Activated CD4-positive, alpha-beta T cell treated with anti-CD3 and anti-CD28 coated beads, Interleukin-2, Interleukin-6, amounts not matched to agents 100 ng/mL and 50 ng/mL, durations not matched to agents 16 hours and 8 hours (primary cell): ENCODE measurements around the gene GABRR2.

Experiments used
- DNase-seq: peaks from one replicate; pipeline ENCODE4 v3.0.0-alpha.2; 2020

The GABRR2 gene

GRCh38 chr6:89290401-89291155 is 24.5 kb downstream of the GABRR2 start:
- no peak for DNase-seq

- no peak for DNase-seq
Measured at GRCh38 chr6:89289710-89290109, 25.4 kb downstream of the GABRR2 start.

GRCh38 chr6:89287351-89288028 is 27.6 kb downstream of the GABRR2 start:
- DNase-seq, result no peak

GRCh38 chr6:89286516-89286915 is 28.6 kb downstream of the GABRR2 start:
- DNase-seq, result no peak

GRCh38 chr6:89284963-89285735 is 29.9 kb downstream of the GABRR2 start:
- no peak for DNase-seq

GRCh38 chr6:89284081-89284480 is 31.0 kb downstream of the GABRR2 start:
- no peak for DNase-seq

GRCh38 chr6:89282749-89283148 is 32.4 kb downstream of the GABRR2 start:
- no peak for DNase-seq

- DNase-seq, result peak; percentile 54
Measured at GRCh38 chr6:89281779-89282246, 33.3 kb downstream of the GABRR2 start.

GRCh38 chr6:89278956-89279355 is 36.1 kb downstream of the GABRR2 start:
- DNase-seq, result no peak

- DNase-seq, result no peak
Measured at GRCh38 chr6:89275900-89276299, 39.2 kb downstream of the GABRR2 start.

- no peak for DNase-seq
Measured at GRCh38 chr6:89273816-89274215, 41.3 kb downstream of the GABRR2 start.

GRCh38 chr6:89272596-89272995 is 42.5 kb downstream of the GABRR2 start:
- DNase-seq, result no peak

GRCh38 chr6:89270951-89271721 is 44.0 kb downstream of the GABRR2 start:
- DNase-seq, result no peak

- no peak for DNase-seq
Measured at GRCh38 chr6:89269981-89270380, 45.1 kb downstream of the GABRR2 start.

GRCh38 chr6:89269252-89269651 is 45.8 kb downstream of the GABRR2 start:
- DNase-seq, result no peak

GRCh38 chr6:89268776-89269175 is 46.3 kb downstream of the GABRR2 start:
- DNase-seq, result no peak

GRCh38 chr6:89267918-89268317 is 47.2 kb downstream of the GABRR2 start:
- DNase-seq, result no peak

GRCh38 chr6:89264296-89264695 is 50.8 kb downstream of the GABRR2 start:
- DNase-seq, result no peak

- no peak for DNase-seq
Measured at GRCh38 chr6:89260832-89261231, 54.3 kb downstream of the GABRR2 start.

GRCh38 chr6:89260310-89260709 is 54.8 kb downstream of the GABRR2 start:
- no peak for DNase-seq

GRCh38 chr6:89258912-89259311 is 56.2 kb downstream of the GABRR2 start:
- no peak for DNase-seq

GRCh38 chr6:89257781-89258180 is 57.3 kb downstream of the GABRR2 start:
- no peak for DNase-seq

GRCh38 chr6:89257346-89257745 is 57.8 kb downstream of the GABRR2 start:
- no peak for DNase-seq
